ENCODE data around the gene SCYL2.
"Not testable (repeated sequence)": the region's sequence is repeated elsewhere in the genome, so short reads cannot be mapped to it uniquely, and the experiment has no call there.

Gene SCYL2

GRCh38 chr12:100266835-100267602 is at the start of gene SCYL2, which contains the start of gene DEPDC4:
Gene SCYL2 (plus strand): TSS chr12:100267177. CDS start chr12:100282971, 15,794 bp downstream.
Gene DEPDC4 (minus strand): TSS chr12:100267079. CDS start chr12:100267076, 3 bp downstream.
- peak; percentile 94 for DNase-seq

DNA sequence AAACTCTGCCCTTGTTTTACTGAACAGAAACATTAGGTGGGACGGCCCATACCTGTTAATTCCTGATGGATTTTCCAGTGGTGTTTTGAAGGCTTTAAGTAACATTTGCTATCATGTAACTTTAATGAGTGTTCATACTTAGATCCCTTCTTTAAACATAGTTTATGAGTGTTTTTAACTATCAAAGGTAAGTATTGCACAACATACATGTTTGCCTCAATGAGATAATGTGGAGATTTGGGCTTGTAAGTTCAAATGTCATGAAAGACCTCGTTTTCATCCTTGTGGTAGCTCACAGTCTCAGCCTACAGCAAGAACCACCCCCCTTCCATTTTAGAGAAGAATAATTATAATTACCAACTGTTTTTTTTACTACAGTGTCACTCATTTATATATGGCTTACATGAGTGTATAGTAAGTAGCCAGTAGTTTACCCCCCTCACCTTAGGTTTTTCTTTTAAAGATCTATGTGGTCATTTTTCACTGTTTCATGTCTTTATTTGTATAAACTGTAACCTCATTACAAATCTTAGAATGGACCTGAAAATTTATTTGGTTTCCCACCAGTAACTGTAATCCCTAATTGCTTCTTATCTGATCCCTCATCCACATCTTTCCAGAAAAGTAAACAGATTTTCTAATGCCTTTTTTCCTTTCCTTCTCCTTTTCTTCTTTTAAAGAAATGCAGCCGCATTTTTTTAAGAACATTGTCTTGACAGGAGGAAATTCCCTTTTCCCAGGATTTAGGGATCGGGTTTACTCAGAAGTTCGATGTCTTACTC is 47.5 kb upstream of the SCYL2 start:
- DNase-seq = no peak

GRCh38 chr12:100221523-100221922 is 45.5 kb upstream of the SCYL2 start:
- DNase-seq = no peak

- DNase-seq = not testable (repeated sequence)
These were observed 44.8 kb upstream of the SCYL2 start for GRCh38 chr12:100222173-100222572.

- no peak for DNase-seq
These were observed 41.5 kb upstream of the SCYL2 start for GRCh38 chr12:100225491-100225890.

GRCh38 chr12:100229036-100229635 is 37.8 kb upstream of the SCYL2 start:
- no peak for DNase-seq

DNA sequence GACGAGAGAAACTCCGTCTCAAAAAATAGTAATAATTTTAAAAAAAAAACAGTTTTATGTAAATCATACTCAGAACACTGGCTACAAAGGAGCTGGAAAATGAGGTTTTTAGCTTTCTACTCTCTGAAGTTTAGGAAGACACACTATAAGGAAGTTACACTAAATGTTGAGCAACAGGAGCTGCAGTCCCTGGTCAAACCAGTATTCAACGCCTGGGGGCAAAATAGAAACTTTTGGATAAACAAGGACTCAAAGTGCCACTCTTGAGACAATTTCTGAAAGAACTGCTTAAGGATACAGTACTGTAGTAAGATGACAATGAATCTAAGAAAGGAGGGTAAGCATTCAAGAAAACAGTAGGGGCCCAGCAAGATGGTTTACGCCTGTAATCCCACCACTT is 37.1 kb upstream of the SCYL2 start:
- no peak for DNase-seq

DNA sequence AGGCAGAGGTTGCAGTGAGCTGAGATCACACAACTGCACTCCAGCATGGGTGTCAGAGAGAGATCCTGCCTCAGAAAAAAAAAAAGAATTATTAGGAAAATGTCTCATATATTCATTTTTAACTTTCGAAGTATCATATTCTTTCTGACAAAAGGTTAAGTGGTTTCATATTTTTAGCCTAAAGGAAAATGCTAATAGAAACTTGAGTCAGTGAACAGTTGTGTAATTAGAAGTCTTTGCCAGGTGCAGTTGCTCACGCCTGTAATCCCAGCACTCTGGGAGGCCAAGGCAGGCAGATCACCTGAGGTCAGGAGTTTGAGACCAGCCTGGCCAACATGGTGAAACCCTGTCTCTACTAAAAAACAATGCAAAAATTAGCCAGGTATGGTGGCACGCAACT is 35.1 kb upstream of the SCYL2 start:
- not testable (repeated sequence) for DNase-seq

DNA sequence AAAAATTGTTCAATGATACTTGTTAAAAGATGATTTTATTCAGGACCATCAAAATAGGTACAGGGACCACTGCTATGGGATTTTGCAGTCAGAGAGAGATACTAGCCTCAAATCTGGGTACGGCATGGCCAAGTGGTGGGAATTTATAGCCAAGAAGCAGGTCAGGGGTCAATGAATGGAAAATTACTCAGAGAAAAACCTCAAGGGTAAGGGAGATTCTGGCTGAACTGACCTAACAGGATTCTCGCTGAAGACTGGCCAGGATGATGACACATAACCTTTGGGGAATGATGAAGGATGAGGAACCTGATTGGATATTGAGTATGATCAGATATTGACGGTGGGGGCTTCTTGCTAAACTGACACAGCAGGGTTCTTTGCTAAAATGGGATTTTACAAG is 32.8 kb upstream of the SCYL2 start:
- DNase-seq = no peak

DNA sequence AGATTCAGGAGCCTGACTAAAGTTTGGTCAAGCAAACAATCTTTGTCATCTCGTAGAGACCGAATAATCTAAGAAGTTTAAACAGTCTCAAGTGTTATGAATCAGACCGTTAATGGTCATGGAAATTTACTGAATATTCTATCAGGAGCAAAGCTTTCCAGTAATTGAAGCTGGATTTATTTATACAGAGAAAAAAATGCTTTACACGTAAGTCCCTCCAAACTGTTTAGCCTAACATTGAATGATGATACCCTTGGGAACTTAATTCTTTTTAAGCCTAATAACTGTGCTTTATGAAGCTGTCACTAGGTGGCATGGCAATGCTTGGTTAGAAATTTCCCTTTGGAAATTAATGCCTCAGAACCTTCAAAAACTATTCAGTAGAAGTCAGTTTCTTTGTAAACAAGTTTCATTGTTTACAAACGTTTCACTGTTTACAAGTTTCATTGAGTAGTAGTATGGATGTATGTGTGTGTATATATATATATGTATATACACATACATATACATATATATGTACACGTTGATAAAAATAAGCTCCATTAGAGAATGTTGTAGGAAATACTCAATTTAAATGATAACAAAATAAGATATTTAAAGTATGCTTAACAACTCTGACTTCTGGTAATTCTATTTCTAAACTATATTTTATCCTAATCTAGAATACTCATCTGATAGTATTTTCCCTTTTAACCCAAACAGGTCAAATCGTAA is 32.2 kb upstream of the SCYL2 start:
- peak; percentile 25 for DNase-seq

GRCh38 chr12:100238801-100239200 is 28.2 kb upstream of the SCYL2 start:
- DNase-seq = no peak

GRCh38 chr12:100239589-100239988 is 27.4 kb upstream of the SCYL2 start:
- no peak for DNase-seq

DNA sequence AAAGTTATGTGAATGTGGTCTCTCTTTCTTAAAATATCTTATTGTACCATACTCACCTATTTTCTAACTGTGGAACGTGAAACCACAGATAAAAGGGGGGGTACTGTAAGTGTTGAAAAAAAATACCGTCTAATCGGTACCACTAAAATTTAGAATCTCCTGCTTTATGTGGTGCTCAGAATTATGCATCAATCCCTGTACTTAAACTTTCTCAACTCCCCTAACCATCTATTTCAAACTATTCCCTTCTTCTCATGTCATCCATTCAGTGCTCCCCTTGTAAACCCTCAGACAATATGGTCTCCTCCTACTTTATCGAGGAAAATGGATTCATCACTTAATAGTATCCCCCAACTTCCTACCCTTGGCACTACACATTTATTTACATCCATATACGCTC is 23.8 kb upstream of the SCYL2 start:
- DNase-seq = no peak

DNA sequence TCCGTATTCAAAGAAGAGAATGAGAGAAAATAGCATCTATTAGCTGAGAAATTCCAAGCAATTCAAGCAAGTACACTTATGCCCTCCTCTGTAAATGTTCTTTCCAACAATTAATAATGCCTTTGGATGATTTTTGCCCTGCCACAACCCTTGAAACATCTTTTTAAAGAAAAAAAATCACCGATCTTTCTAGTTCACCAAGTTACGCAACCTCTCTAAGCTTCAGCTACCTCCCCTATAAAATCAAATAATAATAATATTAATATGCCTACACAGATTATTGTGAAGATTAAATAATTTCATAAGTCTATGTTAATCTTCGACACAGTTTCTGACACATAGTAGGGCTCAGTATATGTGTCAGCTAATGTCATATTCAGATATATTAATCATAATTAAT is 19.2 kb upstream of the SCYL2 start:
- no peak for DNase-seq

DNA sequence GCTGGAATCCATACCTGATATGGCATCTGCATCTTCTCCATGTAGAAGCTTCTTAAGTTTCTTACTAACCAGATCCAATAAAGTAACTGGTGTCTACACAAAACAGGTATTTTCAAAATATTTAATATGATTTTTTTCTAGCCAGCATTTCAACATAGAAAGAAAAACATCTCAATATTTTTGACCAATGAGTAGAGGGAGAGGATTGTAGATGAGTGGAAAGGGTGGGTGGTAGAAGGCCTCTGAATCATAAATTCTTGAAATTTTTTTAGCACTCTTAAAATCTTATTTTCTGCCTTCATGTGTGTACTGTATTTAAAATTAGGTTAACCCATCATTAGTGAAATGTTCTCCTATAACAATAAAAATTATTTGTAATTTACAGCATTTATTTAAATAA is 18.1 kb upstream of the SCYL2 start:
- DNase-seq = no peak

DNA sequence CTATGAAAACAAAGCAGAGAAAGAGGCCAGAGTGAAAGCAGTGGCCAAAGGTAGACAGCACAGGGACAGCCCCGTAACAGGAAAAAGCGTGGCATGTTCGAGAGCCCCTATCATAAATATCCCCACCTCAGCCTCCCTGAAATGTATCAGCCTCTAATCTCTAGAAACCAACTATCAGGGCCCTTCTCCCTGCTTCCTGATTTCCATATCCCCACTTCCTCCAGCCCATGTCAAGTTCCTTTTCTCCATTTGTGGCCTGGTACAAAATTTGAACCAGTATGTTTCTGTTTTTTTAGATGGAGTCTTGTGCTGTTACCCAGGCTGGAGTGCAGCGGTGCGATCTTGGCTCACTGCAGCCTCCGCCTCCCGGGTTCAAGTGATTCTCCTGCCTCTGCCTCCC is 17.0 kb upstream of the SCYL2 start:
- DNase-seq = no peak

- DNase-seq = no peak
These were observed 15.1 kb upstream of the SCYL2 start for GRCh38 chr12:100251917-100252316.

DNA sequence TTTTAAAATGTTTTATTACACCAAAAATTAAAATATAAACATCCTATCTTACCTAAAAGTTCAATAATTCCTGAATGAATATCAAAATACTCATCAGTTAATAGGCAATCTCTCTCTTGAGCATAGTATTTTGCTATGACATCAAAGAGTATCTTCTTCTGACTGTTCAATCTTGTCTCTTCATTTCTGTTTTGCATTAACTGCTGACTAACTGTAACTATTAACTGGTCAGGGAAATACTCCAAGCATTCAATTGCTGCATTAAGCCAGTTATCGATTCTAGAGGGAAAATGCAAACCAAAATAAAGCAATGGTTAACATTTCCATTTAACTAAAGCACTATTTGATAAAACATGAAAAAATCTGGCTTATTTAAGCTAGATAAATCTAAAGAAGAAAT is 13.5 kb upstream of the SCYL2 start:
- DNase-seq = no peak

- DNase-seq = no peak
These were observed 12.1 kb upstream of the SCYL2 start for GRCh38 chr12:100254876-100255275.

- no peak for DNase-seq
These were observed 8.8 kb upstream of the SCYL2 start for GRCh38 chr12:100258127-100258526.

- no peak for DNase-seq
These were observed 3.8 kb upstream of the SCYL2 start for GRCh38 chr12:100263131-100263530.

DNA sequence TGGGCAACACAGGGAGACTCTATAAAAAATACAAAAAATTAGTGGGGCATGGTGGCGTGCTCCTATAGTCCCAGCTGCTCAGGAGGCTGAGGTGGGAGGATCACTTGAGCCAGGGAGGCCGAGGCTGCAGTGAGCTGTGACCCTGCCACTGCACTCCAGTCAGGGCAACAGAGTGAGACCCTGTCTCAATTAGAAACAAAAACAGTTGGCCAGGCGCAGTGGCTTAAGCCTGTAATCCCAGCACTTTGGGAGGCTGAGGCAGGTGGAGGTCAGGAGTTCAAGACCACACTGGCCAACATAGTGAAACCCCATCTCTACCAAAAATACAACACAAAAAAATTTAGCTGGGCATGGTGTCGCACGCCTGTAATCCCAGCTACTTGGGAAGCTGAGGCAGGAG is 1.9 kb upstream of the SCYL2 start:
- DNase-seq = not testable (repeated sequence)
